ENCODE measurements around the gene KIAA1671. TPM values are rescaled to one million over a fixed set of nuclear protein-coding genes. Genes with fewer than 3 reads are reported as not detected.
A peak's percentile ranks its signal among the peaks of the same experiment; 100 is the strongest.

KIAA1671 gene
- total and polyA plus RNA-seq, 2 of the 13 experiments (the other 11 are each of a cell fraction or from before 2014, with no cell fraction given) = 13.5 to 13.6 TPM

DNA sequence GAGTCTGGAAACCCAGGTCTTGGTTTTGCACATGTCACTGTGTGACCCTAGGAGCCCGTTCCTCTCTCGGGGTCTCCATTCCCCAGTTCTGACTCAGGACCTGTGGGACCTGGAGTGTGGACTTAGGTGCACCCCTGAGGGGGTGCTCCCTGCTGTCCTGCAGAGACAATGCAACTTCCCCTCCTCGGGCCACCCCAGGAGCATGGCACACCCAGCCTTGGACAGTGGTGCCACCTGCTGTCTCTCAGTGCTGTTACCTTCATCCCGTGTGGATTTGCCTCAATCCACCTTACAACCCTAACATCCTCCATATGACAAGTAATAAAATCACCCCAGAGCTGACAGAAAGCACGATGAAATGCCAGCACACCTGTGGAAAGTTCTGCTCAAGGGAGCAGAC, 219.6 kb downstream of the KIAA1671 start:
- intact Hi-C loops (cut with micrococcal nuclease; ENCODE audit: unreplicated experiment) (no loop called here), in situ Hi-C loops (cut with HindIII; ENCODE audit: extremely low pct_ligation_motif_present, low pct_unique_long_range_greater_than_20kb) (loop anchor here (5.0 kb wide), 1 partner anchor 90 kb away; no protein-coding TSS in a partner anchor)
- peaks cover 17 to 50% of the 10 kb centered on the region in 2 experiments for H3K36me3 ChIP-seq (replicated peaks in 1 of 2; ENCODE audit: control insufficient read depth in 1 of 2, insufficient read depth in 2 of 2, low read length in 2 of 2)
- no peak overlapping the region for H3K27ac ChIP-seq (ENCODE audit: extremely low read length, insufficient read depth, low read length)
- no peak overlapping the region for H3K4me3 ChIP-seq (replicated peaks in 1 of 3; ENCODE audit: insufficient read depth in 1 of 3, low read depth in 2 of 3, low read length in 3 of 3)
- DNase-seq (ENCODE audit: low spot score) = peak; percentile 21
- WGBS (ENCODE audit: low lambda C conversion rate) = 81% methylated on average over 4 of the region's 5 CpGs
- no peaks in the 10 kb centered on the region for H3K79me2 ChIP-seq (ENCODE audit: insufficient read depth, low read length)
- ATAC-seq = peak; percentile 22; the same call in 1 of the 3 replicates
- no peaks in the 10 kb centered on the region for H3K27me3 ChIP-seq (ENCODE audit: control insufficient read depth in 1 of 2, insufficient read depth in 2 of 2, low read length in 2 of 2)
- H3K9me3 ChIP-seq (ENCODE audit: low read length) = no peaks in the 10 kb centered on the region
- H4K20me1 ChIP-seq (ENCODE audit: insufficient read depth, low read length) = peaks cover 5% of the 10 kb centered on the region; the same call in 1 of the 2 replicates
- peaks cover 35% of the 10 kb centered on the region for H3K4me1 ChIP-seq (ENCODE audit: insufficient read depth, low read length)
- POLR2A ChIA-PET = no interaction called here
- BruUV-seq (replicated peaks) = no TSS peak
- peak; percentile 51 for FAIRE-seq
- no peak overlapping the region for H3K4me2 ChIP-seq (ENCODE audit: low read depth, low read length)
- CTCF ChIA-PET (ENCODE audit: low intra/inter-chr PET ratio, low total read pairs) = interaction anchor here (1.3 to 2.4 kb wide), 2 partner anchors 61 to 91 kb away, joined by 4 to 23 read pairs; no protein-coding TSS in a partner anchor
- H2AFZ ChIP-seq (ENCODE audit: low read length) = no peak overlapping the region
- H3K9ac ChIP-seq (ENCODE audit: insufficient read depth, low read depth, low read length) = no peak overlapping the region
- no peak for TF ChIP-seq HIVEP1 (CRISPR knock-in tag; IDR thresholded peaks at IDR 0.05)
- TF ChIP-seq HNRNPLL (IDR thresholded peaks at IDR 0.05; ENCODE audit: low read depth, low read length, poor library complexity, severe bottlenecking) = no peak
- TF ChIP-seq, protein P1, sequence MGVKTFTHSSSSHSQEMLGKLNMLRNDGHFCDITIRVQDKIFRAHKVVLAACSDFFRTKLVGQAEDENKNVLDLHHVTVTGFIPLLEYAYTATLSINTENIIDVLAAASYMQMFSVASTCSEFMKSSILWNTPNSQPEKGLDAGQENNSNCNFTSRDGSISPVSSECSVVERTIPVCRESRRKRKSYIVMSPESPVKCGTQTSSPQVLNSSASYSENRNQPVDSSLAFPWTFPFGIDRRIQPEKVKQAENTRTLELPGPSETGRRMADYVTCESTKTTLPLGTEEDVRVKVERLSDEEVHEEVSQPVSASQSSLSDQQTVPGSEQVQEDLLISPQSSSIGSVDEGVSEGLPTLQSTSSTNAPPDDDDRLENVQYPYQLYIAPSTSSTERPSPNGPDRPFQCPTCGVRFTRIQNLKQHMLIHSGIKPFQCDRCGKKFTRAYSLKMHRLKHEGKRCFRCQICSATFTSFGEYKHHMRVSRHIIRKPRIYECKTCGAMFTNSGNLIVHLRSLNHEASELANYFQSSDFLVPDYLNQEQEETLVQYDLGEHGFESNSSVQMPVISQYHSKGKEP (CRISPR knock-in tag; IDR thresholded peaks at IDR 0.05) = no peak
- TF ChIP-seq, protein P2, sequence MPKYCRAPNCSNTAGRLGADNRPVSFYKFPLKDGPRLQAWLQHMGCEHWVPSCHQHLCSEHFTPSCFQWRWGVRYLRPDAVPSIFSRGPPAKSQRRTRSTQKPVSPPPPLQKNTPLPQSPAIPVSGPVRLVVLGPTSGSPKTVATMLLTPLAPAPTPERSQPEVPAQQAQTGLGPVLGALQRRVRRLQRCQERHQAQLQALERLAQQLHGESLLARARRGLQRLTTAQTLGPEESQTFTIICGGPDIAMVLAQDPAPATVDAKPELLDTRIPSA (CRISPR knock-in tag; IDR thresholded peaks at IDR 0.05; ENCODE audit: borderline replicate concordance) = no peak
- TF ChIP-seq STAG1 (CRISPR knock-in tag; IDR thresholded peaks at IDR 0.05) = peak; percentile 85
- TF ChIP-seq RAD21 (CRISPR knock-in tag; IDR thresholded peaks at IDR 0.05) = peak; percentile 79
- TF ChIP-seq ZNF749 (CRISPR knock-in tag; IDR thresholded peaks at IDR 0.05; ENCODE audit: borderline replicate concordance) = no peak
- no peak for TF ChIP-seq ZNF572 (CRISPR knock-in tag; IDR thresholded peaks at IDR 0.05)
- no peak for TF ChIP-seq SMARCC2 (IDR thresholded peaks at IDR 0.05)
- TF ChIP-seq MYC (CRISPR knock-in tag; IDR thresholded peaks at IDR 0.05; ENCODE audit: borderline replicate concordance) = no peak
- no peak for TF ChIP-seq ARID2 (CRISPR knock-in tag; IDR thresholded peaks at IDR 0.05; ENCODE audit: borderline replicate concordance)
- no peak for TF ChIP-seq ZKSCAN1 (IDR thresholded peaks at IDR 0.05; ENCODE audit: low read length)
- TF ChIP-seq, protein P3, sequence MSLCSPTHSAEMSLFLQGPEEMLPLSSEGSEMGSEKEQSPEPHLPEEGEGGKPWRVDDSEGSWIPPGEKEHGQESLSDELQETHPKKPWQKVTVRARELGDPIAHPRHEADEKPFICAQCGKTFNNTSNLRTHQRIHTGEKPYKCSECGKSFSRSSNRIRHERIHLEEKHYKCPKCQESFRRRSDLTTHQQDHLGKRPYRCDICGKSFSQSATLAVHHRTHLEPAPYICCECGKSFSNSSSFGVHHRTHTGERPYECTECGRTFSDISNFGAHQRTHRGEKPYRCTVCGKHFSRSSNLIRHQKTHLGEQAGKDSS (CRISPR knock-in tag; IDR thresholded peaks at IDR 0.05; ENCODE audit: borderline replicate concordance, low read depth) = peak; percentile 71; the same call in 1 of the 2 replicates
- no peak for TF ChIP-seq ZNF124 (CRISPR knock-in tag; IDR thresholded peaks at IDR 0.05)
- peak; percentile 43 for TF ChIP-seq SMC3 (IDR thresholded peaks at IDR 0.05; ENCODE audit: low read length)
- TF ChIP-seq PTBP1 (IDR thresholded peaks at IDR 0.05; ENCODE audit: low read depth, low read length, poor library complexity, severe bottlenecking) = no peak
- TF ChIP-seq ZNF557 (CRISPR knock-in tag; IDR thresholded peaks at IDR 0.05) = no peak
- TF ChIP-seq, protein P4, sequence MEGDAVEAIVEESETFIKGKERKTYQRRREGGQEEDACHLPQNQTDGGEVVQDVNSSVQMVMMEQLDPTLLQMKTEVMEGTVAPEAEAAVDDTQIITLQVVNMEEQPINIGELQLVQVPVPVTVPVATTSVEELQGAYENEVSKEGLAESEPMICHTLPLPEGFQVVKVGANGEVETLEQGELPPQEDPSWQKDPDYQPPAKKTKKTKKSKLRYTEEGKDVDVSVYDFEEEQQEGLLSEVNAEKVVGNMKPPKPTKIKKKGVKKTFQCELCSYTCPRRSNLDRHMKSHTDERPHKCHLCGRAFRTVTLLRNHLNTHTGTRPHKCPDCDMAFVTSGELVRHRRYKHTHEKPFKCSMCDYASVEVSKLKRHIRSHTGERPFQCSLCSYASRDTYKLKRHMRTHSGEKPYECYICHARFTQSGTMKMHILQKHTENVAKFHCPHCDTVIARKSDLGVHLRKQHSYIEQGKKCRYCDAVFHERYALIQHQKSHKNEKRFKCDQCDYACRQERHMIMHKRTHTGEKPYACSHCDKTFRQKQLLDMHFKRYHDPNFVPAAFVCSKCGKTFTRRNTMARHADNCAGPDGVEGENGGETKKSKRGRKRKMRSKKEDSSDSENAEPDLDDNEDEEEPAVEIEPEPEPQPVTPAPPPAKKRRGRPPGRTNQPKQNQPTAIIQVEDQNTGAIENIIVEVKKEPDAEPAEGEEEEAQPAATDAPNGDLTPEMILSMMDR (CRISPR knock-in tag; IDR thresholded peaks at IDR 0.05) = peak; percentile 71
- TF ChIP-seq MYNN (CRISPR knock-in tag; IDR thresholded peaks at IDR 0.05; ENCODE audit: low read depth) = no peak
- no peak for TF ChIP-seq PHF8 (CRISPR knock-in tag; IDR thresholded peaks at IDR 0.05)
- TF ChIP-seq JARID2 (CRISPR knock-in tag; IDR thresholded peaks at IDR 0.05; ENCODE audit: insufficient replicate concordance) = no peak
- no peak for TF ChIP-seq ZNF3 (CRISPR knock-in tag; IDR thresholded peaks at IDR 0.05)
- no peak for TF ChIP-seq KLF6 (CRISPR knock-in tag; IDR thresholded peaks at IDR 0.05)
